NB4 (cell line): ENCODE measurements around the gene SLC41A2.

Experiments used
- DNase-seq: peaks from one replicate; pipeline ENCODE4 v3.0.0; 2010; ENCODE audit warnings: low read depth
- H3K4me3 ChIP-seq: one replicate; pipeline ENCODE4 v1.5.1; 2011; ENCODE audit warnings: mild to moderate bottlenecking, low read depth, low read length, moderate library complexity
- CTCF ChIP-seq: IDR thresholded peaks from one replicate; pipeline ENCODE4 v1.5.1; 2012; ENCODE audit warnings: low read depth, low read length
- MAX ChIP-seq: IDR thresholded peaks from 2 replicates; pipeline ENCODE4 v1.6.1; 2011; ENCODE audit warnings: low read depth, low read length
- MYC ChIP-seq: IDR thresholded peaks from 2 replicates; pipeline ENCODE4 v1.6.1; 2011; ENCODE audit warnings: low read depth, low read length
- POLR2A ChIP-seq: IDR thresholded peaks from 2 replicates; pipeline ENCODE4 v1.6.1; 2011; ENCODE audit warnings: mild to moderate bottlenecking; ENCODE audit not compliant: insufficient read length; ENCODE audit errors: extremely low read depth

The SLC41A2 gene

DNA sequence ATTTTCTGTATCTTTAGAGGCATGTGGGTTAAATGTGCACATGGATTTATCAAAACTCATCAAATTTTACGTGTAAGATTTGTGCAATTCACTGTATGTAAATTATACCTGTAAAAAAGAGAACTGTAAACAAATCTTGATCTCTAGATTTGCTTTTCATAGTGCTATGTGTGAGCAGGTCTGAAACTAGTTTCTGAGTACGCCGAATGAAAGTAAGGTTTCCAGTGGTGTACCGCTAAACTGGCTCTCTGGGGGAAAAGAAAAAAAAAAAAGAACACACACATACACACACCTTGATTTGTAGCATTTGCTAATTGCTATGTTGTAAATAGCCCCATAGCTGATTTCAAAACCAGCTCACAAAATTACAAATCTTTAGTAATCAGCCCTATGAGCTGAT, 8.6 kb upstream of the SLC41A2 start:
- no peak overlapping the region for H3K4me3 ChIP-seq
- TF ChIP-seq MAX (no peak), CTCF (no peak)
- no peak for DNase-seq

GRCh38 chr12:104964856-104965205, 6.7 kb upstream of the SLC41A2 start:
- DNase-seq, result no peak
- TF ChIP-seq CTCF, result no peak
- no peak for TF ChIP-seq MAX
- TF ChIP-seq MYC, result no peak
- no peak for TF ChIP-seq POLR2A
- no peak overlapping the region for H3K4me3 ChIP-seq

DNA sequence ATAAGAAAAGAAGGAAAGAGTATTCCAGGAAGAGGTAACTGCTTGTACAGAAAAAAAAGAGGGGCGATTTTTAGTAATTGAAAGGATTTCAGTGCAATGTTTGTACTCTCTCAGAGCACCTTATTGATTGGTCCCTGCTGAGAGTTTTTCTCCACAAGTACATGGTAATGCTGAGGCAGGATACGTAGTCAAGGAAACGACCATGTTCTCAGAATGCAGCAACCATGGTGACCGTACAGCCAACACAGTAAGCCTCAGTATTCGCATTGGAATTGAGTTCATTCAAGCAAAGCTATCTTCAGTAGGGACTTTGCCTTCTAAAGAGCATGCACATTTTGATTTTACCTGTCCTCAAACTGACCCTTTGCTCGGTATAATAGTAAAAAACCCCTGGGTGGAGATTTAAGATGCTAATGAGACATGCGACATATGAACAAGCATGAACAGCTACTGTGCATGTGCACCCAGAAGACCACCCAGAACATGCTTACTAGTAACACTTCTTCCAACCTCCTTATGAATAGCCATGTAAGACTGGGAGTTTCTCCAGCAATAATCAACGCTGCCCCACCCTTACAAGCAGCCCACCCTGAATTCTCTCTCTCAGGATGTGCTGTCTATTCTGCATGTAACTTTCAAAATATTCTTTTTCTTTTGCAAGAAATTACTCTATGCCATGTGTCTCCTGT, 6.2 kb upstream of the SLC41A2 start:
- H3K4me3 ChIP-seq, result no peak overlapping the region
- no peak for TF ChIP-seq MYC
- no peak for TF ChIP-seq MAX
- no peak for TF ChIP-seq CTCF
- TF ChIP-seq POLR2A, result no peak
- no peak for DNase-seq

DNA sequence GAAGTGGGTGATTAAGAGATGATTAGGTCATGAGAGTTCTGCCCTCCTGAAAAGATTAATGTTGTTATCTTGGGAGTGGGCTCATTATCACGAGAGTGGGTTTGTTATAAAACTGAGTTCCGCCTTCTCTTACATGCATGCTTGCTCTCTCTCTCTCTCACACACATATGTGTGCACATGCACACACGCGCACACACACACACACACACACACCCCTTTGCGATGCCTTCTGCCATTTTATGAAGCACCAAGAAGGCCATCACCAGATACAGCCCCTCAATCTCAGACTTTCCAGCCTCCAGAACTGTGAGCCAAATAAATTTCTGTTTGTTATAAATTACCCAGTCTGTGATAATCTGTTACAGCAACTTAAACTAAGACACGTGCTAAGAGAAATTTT, 5.7 kb upstream of the SLC41A2 start:
- no peak overlapping the region for H3K4me3 ChIP-seq
- no peak for DNase-seq
- TF ChIP-seq MYC (no peak), CTCF (no peak), POLR2A (no peak), MAX (no peak)

GRCh38 chr12:104960464-104960863, 2.4 kb upstream of the SLC41A2 start:
- DNase-seq, result no peak
- TF ChIP-seq MAX (no peak), MYC (no peak), CTCF (no peak), POLR2A (no peak)
- H3K4me3 ChIP-seq, result no peak overlapping the region
